Activated CD8-positive, alpha-beta T cell treated with anti-CD3 and anti-CD28 coated beads for 36 hours (primary cell): ENCODE data around the gene INPP4A. TPM values are rescaled to one million over a fixed set of nuclear protein-coding genes. Genes with fewer than 3 reads are reported as not detected.

Experiments used
- ATAC-seq: fragments of 200-7000 bp; cut with Tn5 transposase; one replicate; pipeline ENCODE4 v1.10.0; 2021; ENCODE audit warnings: mild to moderate bottlenecking, moderate library complexity
- CTCF ChIA-PET: fragments of 350-600 bp; sonication (Branson Sonifier 250); formaldehyde crosslinking; loops from one replicate; lab custom pipeline; 2021; ENCODE audit warnings: antibody characterized with exemption; lab: Charles Lee
- POLR2A ChIA-PET: fragments of 350-600 bp; sonication (Branson Sonifier 250); formaldehyde crosslinking; loops from one replicate; lab custom pipeline; 2021; ENCODE audit warnings: antibody characterized with exemption; lab: Charles Lee
- DNase-seq: peaks from one replicate; pipeline ENCODE4 v3.0.0-alpha.2; 2020
- H3K27ac Mint-ChIP-seq: one replicate; pipeline ENCODE4 v1.8.0; 2021; ENCODE audit warnings: mild to moderate bottlenecking, mixed read lengths
- H3K27me3 Mint-ChIP-seq: one replicate; pipeline ENCODE4 v1.8.0; 2021; ENCODE audit warnings: mixed read lengths
- H3K36me3 Mint-ChIP-seq: one replicate; pipeline ENCODE4 v1.8.0; 2021; ENCODE audit warnings: low read depth, mixed read lengths
- H3K4me1 Mint-ChIP-seq: one replicate; pipeline ENCODE4 v1.8.0; 2021; ENCODE audit warnings: low read depth, mixed read lengths
- H3K4me3 Mint-ChIP-seq: one replicate; pipeline ENCODE4 v1.8.0; 2021; ENCODE audit warnings: mild to moderate bottlenecking, moderate library complexity, mixed read lengths
- H3K9me3 Mint-ChIP-seq: one replicate; pipeline ENCODE4 v1.8.0; 2021; ENCODE audit warnings: mixed read lengths
- CTCF ChIP-seq: fragments of 200-600 bp; IDR thresholded peaks from one replicate; pipeline ENCODE4 v1.8.0; 2022; ENCODE audit warnings: antibody characterized with exemption, mild to moderate bottlenecking
- intact Hi-C: fragments of 100-400 bp; cut with micrococcal nuclease; formaldehyde crosslinking; loops from one replicate; pipeline ENCODE4 v1.10.0; 2022
- total RNA-seq, 2 experiments: library from RNA; stranded (reverse); gene quantifications; one replicate each; pipeline ENCODE4 v1.2.3, GENCODE V29; 2021

Gene INPP4A
- total RNA-seq, 2 experiments from 2014 or later: 46.7 to 46.9 TPM

- H3K4me3 Mint-ChIP-seq: no peak overlapping the region
- peak overlapping the region; percentile 84 for H3K27ac Mint-ChIP-seq
- H3K27me3 Mint-ChIP-seq: no peaks in the 10 kb centered on the region
- no peaks in the 10 kb centered on the region for H3K9me3 Mint-ChIP-seq
- no peak for DNase-seq
- intact Hi-C loops: no loop called here
- ChIA-PET CTCF (interaction anchor here (0.6 to 2.4 kb wide), 3 partner anchors 17 to 139 kb away, joined by 3 to 6 read pairs (median 3); no protein-coding TSS in a partner anchor), POLR2A (interaction anchor here (0.7 kb wide), 1 partner anchor 1685 kb away, joined by 3 read pairs; no protein-coding TSS in a partner anchor)
- TF ChIP-seq CTCF: no peak
- peaks cover 70% of the 10 kb centered on the region for H3K4me1 Mint-ChIP-seq
- ATAC-seq: no peak
- H3K36me3 Mint-ChIP-seq: peaks cover 41% of the 10 kb centered on the region
Measured at GRCh38 chr2:98552499-98553179, 108.0 kb downstream of the INPP4A start.

- Mint-ChIP-seq H3K4me1 (peaks cover 74% of the 10 kb centered on the region), H3K9me3 (no peaks in the 10 kb centered on the region), H3K27me3 (no peaks in the 10 kb centered on the region), H3K27ac (peak overlapping the region; percentile 43), H3K36me3 (peaks cover 55% of the 10 kb centered on the region), H3K4me3 (no peak overlapping the region)
- ChIA-PET POLR2A (no interaction called here), CTCF (interaction anchor here (2.4 kb wide), 1 partner anchor 141 kb away, joined by 6 read pairs; no protein-coding TSS in a partner anchor)
- ATAC-seq (no peak), DNase-seq (no peak)
- intact Hi-C loops: no loop called here
- TF ChIP-seq CTCF: no peak
Measured at GRCh38 chr2:98554116-98554861, 109.6 kb downstream of the INPP4A start.

GRCh38 chr2:98555696-98556095 lies 111.0 kb downstream of the INPP4A start:
- Mint-ChIP-seq H3K4me3 (no peak overlapping the region), H3K4me1 (peaks cover 70% of the 10 kb centered on the region), H3K27me3 (no peaks in the 10 kb centered on the region), H3K36me3 (peaks cover 57% of the 10 kb centered on the region), H3K9me3 (no peaks in the 10 kb centered on the region), H3K27ac (peak overlapping the region; percentile 56)
- no peak for DNase-seq
- no peak for TF ChIP-seq CTCF
- ChIA-PET POLR2A (no interaction called here), CTCF (interaction anchor here (3.3 kb wide), 1 partner anchor 13 kb away, joined by 17 read pairs; no protein-coding TSS in a partner anchor)
- intact Hi-C loops: no loop called here
- ATAC-seq: no peak

GRCh38 chr2:98556344-98557033 lies 111.8 kb downstream of the INPP4A start:
- ATAC-seq (peak; percentile 67), DNase-seq (peak; percentile 24)
- ChIA-PET CTCF (interaction anchor here (0.9 to 5.0 kb wide), 4 partner anchors 12 to 171 kb away, joined by 3 to 21 read pairs (median 10); no protein-coding TSS in a partner anchor), POLR2A (interaction anchor here (1.0 kb wide), 1 partner anchor 11 kb away, joined by 3 read pairs; no protein-coding TSS in a partner anchor)
- no peak for TF ChIP-seq CTCF
- H3K27ac Mint-ChIP-seq: peak overlapping the region; percentile 56
- peaks cover 54% of the 10 kb centered on the region for H3K36me3 Mint-ChIP-seq
- no peaks in the 10 kb centered on the region for H3K9me3 Mint-ChIP-seq
- no peak overlapping the region for H3K4me3 Mint-ChIP-seq
- peaks cover 62% of the 10 kb centered on the region for H3K4me1 Mint-ChIP-seq
- intact Hi-C loops: no loop called here
- H3K27me3 Mint-ChIP-seq: no peaks in the 10 kb centered on the region
